ENCODE measurements around the gene BMPR1A.

DNA sequence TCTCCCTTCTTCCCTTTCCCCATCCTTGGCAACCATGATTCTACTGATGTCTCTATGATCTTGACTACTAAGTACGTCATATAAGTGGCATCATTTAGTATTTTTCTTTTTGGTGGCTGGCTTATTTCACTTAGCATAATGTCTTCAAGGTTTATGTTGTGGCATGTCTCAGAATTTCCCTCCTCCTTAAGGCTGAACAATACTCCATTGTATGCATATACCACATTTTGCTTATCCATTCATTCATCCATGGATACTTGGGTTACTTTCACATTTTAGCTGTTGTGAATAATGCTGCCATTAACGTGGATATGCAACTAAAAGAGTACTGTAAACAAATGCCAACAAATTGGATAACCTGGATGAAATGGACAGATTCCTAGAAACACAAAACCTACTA is 60.8 kb downstream of the BMPR1A start:
- TF ChIP-seq POLR2AphosphoS5 (IDR thresholded peaks at IDR 0.05), result no peak
- TF ChIP-seq, protein P1, sequence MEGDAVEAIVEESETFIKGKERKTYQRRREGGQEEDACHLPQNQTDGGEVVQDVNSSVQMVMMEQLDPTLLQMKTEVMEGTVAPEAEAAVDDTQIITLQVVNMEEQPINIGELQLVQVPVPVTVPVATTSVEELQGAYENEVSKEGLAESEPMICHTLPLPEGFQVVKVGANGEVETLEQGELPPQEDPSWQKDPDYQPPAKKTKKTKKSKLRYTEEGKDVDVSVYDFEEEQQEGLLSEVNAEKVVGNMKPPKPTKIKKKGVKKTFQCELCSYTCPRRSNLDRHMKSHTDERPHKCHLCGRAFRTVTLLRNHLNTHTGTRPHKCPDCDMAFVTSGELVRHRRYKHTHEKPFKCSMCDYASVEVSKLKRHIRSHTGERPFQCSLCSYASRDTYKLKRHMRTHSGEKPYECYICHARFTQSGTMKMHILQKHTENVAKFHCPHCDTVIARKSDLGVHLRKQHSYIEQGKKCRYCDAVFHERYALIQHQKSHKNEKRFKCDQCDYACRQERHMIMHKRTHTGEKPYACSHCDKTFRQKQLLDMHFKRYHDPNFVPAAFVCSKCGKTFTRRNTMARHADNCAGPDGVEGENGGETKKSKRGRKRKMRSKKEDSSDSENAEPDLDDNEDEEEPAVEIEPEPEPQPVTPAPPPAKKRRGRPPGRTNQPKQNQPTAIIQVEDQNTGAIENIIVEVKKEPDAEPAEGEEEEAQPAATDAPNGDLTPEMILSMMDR (IDR thresholded peaks at IDR 0.05), result no peak
